ENCODE data around the gene FSHB.
"Not testable (repeated sequence)": the region's sequence is repeated elsewhere in the genome, so short reads cannot be mapped to it uniquely, and the experiment has no call there.

The FSHB gene

DNA sequence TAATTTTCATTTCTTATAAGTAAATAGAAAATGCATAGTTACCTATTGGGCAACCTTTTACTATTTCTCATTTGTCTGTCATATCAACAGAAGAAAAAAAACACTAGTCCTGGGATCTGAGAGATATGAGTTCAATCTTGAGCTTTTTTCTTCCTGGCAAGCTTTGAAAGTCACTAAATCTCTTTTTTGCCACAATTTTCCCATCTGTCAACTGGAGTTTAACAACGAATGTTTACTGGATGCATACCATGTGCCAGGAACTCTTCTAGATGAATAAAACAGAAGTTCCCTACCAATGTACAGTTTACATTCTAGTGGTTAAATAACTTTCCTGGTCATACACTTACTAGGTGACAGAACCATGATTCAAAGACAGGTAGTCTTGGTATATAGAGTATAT is 31.0 kb downstream of the FSHB start:
- no peak for DNase-seq (ENCODE audit: low read depth in 3 of 3, low spot score in 1 of 3)

GRCh38 chr11:30268638-30269037 is 37.8 kb downstream of the FSHB start:
- not testable (repeated sequence) for DNase-seq (ENCODE audit: low read depth in 3 of 3, low spot score in 1 of 3)

DNA sequence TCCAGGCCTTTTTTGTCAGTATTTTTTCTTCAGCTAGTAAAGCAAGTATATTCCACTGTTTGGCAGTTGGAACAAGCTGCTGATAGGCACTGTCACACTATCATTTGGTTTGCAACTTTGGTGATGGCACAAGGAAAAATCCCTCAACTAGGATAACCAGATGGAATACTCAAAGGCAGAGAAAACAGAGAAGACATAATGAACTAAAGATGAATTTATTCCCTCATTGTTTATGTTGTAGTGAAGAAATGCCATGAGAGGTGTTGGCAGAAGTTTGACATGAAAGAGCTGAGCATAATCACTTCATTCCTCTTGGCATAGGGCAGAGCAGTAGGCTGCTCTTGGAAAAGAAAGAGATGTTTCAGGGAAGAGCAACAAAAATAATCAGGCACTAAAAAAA is 39.9 kb downstream of the FSHB start:
- no peak for DNase-seq (ENCODE audit: low read depth in 3 of 3, low spot score in 1 of 3)

- no peak for DNase-seq (ENCODE audit: low read depth in 3 of 3, low spot score in 1 of 3)
Observed at GRCh38 chr11:30277176-30277575, 46.4 kb downstream of the FSHB start.

GRCh38 chr11:30279796-30280195 is 49.0 kb downstream of the FSHB start:
- DNase-seq (ENCODE audit: low read depth in 3 of 3, low spot score in 1 of 3) = no peak

- no peak for DNase-seq (ENCODE audit: low read depth in 3 of 3, low spot score in 1 of 3)
Observed at GRCh38 chr11:30281476-30282288, 50.9 kb downstream of the FSHB start.

DNA sequence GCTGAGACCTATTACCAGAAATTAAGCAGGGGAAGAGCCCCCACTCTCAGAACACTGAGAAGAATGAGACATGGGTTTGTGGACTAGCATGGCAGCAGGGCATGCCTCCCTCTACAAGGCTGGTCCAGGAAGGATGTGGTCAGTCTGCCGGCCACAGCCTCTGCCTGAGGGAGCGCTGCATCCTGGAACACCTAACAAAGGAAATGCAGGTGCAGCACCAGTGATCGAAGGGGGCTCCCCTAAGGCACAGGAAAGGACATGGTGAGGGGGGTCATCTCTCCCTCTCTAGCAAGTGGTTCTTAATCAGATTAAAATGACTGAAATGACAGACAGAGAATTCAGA is 51.4 kb downstream of the FSHB start:
- no peak for DNase-seq (ENCODE audit: low read depth in 3 of 3, low spot score in 1 of 3)

Measured in stimulated activated CD4-positive, alpha-beta T cell treated with anti-CD3 and anti-CD28 coated beads, TNF-alpha, amount 100 ng/mL, for 1 hour (primary cell).